OCI-LY3 (cell line): ENCODE data around the gene GRIN1.

Experiments
- CTCF ChIP-seq: fragments of 200-600, 300-600 bp; sonication (generic); IDR thresholded peaks from 2 replicates; pipeline ENCODE4 v1.5.1; 2014; ENCODE audit warnings: antibody characterized with exemption, low read length, low read depth
- EZH2phosphoT487 ChIP-seq: fragments of 200-600 bp; shearing (Covaris generic); IDR thresholded peaks from 2 replicates; pipeline ENCODE4 v1.6.1; 2018; ENCODE audit warnings: antibody characterized with exemption, mixed run types, low read depth

GRCh38 chr9:137163365-137163715 lies 24.4 kb downstream of the GRIN1 start:
- TF ChIP-seq CTCF: no peak
- TF ChIP-seq EZH2phosphoT487: no peak
